C4-2B (cell line): ENCODE data around the gene KPNB1.

Source experiments
- ZFX ChIP-seq: fragments of 450-650 bp; IDR thresholded peaks from 2 replicates; pipeline ENCODE4 v1.6.1; 2017
- TF ChIP-seq, protein P1 (sequence below): fragments of 450-650 bp; conservative IDR thresholded peaks from 2 replicates; pipeline ENCODE4 v1.5.1; 2017; ENCODE audit warnings: mild to moderate bottlenecking

DNA sequence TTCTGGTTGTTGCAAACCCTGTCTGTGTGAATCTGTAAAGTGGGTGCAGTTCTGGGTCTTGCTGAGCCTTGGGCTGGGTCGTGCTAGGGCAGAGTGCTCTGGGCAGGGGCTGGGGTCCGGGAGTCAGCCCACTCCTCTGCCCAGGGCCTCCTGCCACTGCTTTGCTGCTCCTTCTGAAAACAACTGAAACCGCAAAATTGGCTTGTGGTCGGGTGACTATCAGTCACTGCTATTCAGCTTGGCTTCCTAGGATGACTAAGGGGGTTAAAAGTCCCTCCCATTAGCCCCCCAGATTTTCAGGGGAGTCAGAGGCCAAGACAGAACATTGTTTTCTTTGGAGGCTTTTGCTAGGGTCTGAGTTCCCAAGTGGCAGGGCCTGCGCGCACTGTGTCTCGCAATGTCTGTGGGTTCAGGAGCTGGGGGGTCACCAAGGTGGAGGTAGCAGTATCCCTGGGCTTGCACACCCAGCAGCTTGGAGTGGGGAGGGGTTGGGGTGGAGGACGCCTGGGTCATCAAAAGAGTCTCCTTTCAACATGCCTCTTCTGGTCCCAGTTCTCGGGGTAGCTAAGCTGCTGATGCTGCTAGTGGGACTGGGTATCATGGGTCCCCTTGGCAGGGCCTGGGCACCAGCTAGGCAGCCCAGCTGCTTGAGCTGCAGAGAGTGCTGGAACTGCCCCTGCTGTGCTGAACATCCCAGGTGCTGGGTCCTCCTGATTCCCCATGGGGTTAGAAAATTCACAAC lies 69.9 kb downstream of the KPNB1 start:
- TF ChIP-seq, protein P1, sequence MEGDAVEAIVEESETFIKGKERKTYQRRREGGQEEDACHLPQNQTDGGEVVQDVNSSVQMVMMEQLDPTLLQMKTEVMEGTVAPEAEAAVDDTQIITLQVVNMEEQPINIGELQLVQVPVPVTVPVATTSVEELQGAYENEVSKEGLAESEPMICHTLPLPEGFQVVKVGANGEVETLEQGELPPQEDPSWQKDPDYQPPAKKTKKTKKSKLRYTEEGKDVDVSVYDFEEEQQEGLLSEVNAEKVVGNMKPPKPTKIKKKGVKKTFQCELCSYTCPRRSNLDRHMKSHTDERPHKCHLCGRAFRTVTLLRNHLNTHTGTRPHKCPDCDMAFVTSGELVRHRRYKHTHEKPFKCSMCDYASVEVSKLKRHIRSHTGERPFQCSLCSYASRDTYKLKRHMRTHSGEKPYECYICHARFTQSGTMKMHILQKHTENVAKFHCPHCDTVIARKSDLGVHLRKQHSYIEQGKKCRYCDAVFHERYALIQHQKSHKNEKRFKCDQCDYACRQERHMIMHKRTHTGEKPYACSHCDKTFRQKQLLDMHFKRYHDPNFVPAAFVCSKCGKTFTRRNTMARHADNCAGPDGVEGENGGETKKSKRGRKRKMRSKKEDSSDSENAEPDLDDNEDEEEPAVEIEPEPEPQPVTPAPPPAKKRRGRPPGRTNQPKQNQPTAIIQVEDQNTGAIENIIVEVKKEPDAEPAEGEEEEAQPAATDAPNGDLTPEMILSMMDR: no peak
- no peak for TF ChIP-seq ZFX
